ENCODE data around the gene SERPING1. TPM values are rescaled to one million over a fixed set of nuclear protein-coding genes. Genes with fewer than 3 reads are reported as not detected.

SERPING1 gene
- total RNA-seq, 1 donor: 31.5 TPM

DNA sequence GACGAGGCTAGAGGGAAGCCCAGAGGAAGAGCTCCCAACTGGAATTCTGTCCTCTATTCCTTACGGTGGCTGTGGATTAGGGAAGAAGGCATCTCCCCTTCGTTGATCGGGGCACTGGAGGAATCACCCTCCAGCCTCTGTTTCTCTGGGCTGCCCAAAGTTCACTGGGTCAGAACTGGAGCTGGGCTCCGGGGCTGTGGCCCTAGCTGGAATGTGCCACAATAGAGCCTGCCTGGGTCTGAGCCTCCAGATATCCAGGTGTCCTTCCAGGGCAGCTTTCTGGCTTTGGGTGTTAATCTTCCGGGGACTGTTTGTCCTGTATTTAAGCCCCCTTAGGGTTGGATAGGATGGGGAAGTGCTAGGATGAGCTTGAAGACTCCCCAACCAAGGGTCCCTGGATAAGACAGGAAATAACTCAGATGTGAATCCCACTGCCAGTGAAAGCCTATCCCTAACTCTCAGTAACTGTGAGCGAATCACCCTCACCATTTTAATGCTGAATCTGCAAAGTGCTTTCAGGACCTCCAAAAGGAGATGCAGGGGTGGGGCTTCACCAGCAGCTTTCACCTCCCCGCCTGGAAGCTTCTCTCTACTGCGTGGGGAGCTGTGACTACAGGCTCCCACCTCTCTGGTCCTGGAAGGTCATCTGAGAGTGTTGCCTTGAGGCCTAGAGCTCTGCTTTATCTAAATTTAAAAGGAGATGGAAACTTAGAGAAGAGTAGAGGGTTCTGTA, 42.7 kb downstream of the SERPING1 start:
- peak overlapping the region; percentile 94 for H3K4me2 ChIP-seq (ENCODE audit: insufficient read depth, low read length)
- H3K79me2 ChIP-seq (ENCODE audit: insufficient read depth, low read length): peaks cover 34% of the 10 kb centered on the region
- peak overlapping the region; percentile 28 for H3K27ac ChIP-seq (ENCODE audit: low read depth, low read length)
- peaks cover 33% of the 10 kb centered on the region for H3K4me1 ChIP-seq (ENCODE audit: insufficient read depth, low read length)
- peak overlapping the region; percentile 97 for H3K4me3 ChIP-seq (ENCODE audit: insufficient read depth, low read length)
- peak; percentile 29 for DNase-seq (ENCODE audit: insufficient read length, low spot score, missing footprints)
- H4K20me1 ChIP-seq (ENCODE audit: insufficient read depth, low read length): peaks cover 47% of the 10 kb centered on the region
- peaks cover 10% of the 10 kb centered on the region for H3K36me3 ChIP-seq (ENCODE audit: insufficient read depth, low read length)
- no peak overlapping the region for H2AFZ ChIP-seq (ENCODE audit: low read length)
- H3K9me3 ChIP-seq (ENCODE audit: low read depth, low read length): no peaks in the 10 kb centered on the region
- TF ChIP-seq, protein P1, sequence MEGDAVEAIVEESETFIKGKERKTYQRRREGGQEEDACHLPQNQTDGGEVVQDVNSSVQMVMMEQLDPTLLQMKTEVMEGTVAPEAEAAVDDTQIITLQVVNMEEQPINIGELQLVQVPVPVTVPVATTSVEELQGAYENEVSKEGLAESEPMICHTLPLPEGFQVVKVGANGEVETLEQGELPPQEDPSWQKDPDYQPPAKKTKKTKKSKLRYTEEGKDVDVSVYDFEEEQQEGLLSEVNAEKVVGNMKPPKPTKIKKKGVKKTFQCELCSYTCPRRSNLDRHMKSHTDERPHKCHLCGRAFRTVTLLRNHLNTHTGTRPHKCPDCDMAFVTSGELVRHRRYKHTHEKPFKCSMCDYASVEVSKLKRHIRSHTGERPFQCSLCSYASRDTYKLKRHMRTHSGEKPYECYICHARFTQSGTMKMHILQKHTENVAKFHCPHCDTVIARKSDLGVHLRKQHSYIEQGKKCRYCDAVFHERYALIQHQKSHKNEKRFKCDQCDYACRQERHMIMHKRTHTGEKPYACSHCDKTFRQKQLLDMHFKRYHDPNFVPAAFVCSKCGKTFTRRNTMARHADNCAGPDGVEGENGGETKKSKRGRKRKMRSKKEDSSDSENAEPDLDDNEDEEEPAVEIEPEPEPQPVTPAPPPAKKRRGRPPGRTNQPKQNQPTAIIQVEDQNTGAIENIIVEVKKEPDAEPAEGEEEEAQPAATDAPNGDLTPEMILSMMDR (IDR thresholded peaks at IDR 0.05; ENCODE audit: extremely low read depth, low read depth, low read length): no peak
- H3K27me3 ChIP-seq (ENCODE audit: insufficient read depth, low read length): peaks cover under 1% of the 10 kb centered on the region

DNA sequence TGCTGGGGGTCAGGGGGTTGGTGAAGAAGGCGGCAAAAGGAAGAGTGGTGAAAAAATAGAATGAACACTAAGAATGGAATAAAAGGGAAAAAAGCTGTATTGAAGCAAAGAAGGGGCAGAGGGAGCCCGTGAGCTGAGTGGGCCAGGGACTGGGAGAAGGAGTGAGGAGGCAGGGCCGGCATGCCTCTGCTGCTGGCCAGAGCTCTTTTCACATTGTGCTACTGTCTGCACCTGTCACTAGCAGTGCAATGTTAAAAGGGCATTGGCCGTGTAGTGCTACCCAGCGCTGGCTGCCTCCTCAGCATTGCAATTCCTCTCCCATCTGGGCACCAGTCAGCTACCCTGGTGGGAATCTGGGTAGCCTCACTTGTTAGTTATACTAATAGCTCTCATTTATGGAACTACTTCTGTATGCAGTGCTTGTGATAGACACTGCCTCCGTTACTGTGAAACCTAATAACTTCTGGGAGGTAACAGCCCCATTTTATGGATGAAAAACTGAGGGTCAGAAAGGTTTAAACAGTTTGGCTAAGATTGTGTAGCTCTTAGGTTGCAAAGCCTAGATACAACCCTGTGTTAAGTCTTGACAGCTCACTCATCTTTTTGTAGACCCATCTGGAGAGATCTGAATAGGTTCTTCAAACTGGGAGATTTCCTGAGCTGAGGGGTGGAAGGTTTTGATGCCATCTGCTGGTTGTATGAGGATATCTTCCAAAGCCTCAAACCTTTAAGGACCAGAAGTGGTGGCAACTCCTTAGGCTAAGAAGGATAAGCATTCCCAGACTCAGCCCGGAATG, 43.7 kb downstream of the SERPING1 start:
- Histone ChIP-seq H4K20me1 (ENCODE audit: insufficient read depth, low read length) (peaks cover 57% of the 10 kb centered on the region), H3K4me2 (ENCODE audit: insufficient read depth, low read length) (no peak overlapping the region), H3K36me3 (ENCODE audit: insufficient read depth, low read length) (peaks cover 10% of the 10 kb centered on the region), H3K9me3 (ENCODE audit: low read depth, low read length) (no peaks in the 10 kb centered on the region), H3K4me1 (ENCODE audit: insufficient read depth, low read length) (peaks cover 36% of the 10 kb centered on the region), H3K79me2 (ENCODE audit: insufficient read depth, low read length) (peaks cover 34% of the 10 kb centered on the region), H3K4me3 (ENCODE audit: insufficient read depth, low read length) (no peak overlapping the region), H3K27ac (ENCODE audit: low read depth, low read length) (no peak overlapping the region), H2AFZ (ENCODE audit: low read length) (no peak overlapping the region), H3K27me3 (ENCODE audit: insufficient read depth, low read length) (peaks cover 8% of the 10 kb centered on the region)
- TF ChIP-seq, protein P1 (IDR thresholded peaks at IDR 0.05; ENCODE audit: extremely low read depth, low read depth, low read length): peak; percentile 66
- DNase-seq (ENCODE audit: insufficient read length, low spot score, missing footprints): peak; percentile 97

DNA sequence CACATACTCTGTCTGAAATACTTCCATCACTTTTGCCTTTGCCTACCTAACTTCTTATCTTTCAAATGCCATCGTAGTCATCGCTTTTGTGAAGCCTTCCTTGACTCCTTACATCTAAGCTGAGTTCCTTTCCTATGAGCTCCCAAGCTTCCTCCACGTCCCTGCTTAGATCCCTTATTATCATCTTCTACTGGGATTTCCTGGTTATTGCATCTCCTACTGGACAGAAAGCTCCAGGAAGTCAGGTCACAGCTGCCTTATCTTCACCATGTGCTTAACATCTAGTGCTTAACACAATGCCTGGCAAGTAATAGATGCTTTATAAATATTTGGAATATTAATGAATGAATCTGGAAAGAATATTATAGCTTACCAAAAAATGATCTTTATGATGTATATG, 46.3 kb downstream of the SERPING1 start:
- H4K20me1 ChIP-seq (ENCODE audit: insufficient read depth, low read length): peaks cover 83% of the 10 kb centered on the region
- DNase-seq (ENCODE audit: insufficient read length, low spot score, missing footprints): peak; percentile 68
- TF ChIP-seq, protein P1 (IDR thresholded peaks at IDR 0.05; ENCODE audit: extremely low read depth, low read depth, low read length): peak; percentile 8

More for the DNA sequence above, 46.3 kb downstream of the SERPING1 start:
- Histone ChIP-seq H3K9me3 (ENCODE audit: low read depth, low read length) (no peaks in the 10 kb centered on the region), H3K27ac (ENCODE audit: low read depth, low read length) (no peak overlapping the region), H3K4me2 (ENCODE audit: insufficient read depth, low read length) (no peak overlapping the region), H3K4me1 (ENCODE audit: insufficient read depth, low read length) (peaks cover 53% of the 10 kb centered on the region), H3K36me3 (ENCODE audit: insufficient read depth, low read length) (peaks cover 10% of the 10 kb centered on the region), H3K4me3 (ENCODE audit: insufficient read depth, low read length) (no peak overlapping the region), H3K79me2 (ENCODE audit: insufficient read depth, low read length) (peaks cover 27% of the 10 kb centered on the region), H2AFZ (ENCODE audit: low read length) (no peak overlapping the region), H3K27me3 (ENCODE audit: insufficient read depth, low read length) (peaks cover 34% of the 10 kb centered on the region)
